IgD-negative memory B cell (primary cell): Measurements from ENCODE around the gene RALGAPB. TPM values are rescaled to one million over a fixed set of nuclear protein-coding genes. Genes with fewer than 3 reads are reported as not detected.

Source experiments
- H3K27ac Mint-ChIP-seq, 3 donors: one replicate each; pipeline ENCODE4 v1.8.0; 2020 to 2022; ENCODE audit warnings: mild to moderate bottlenecking in 3 of 3, mixed read lengths in 3 of 3, moderate library complexity in 1 of 3
- H3K27me3 Mint-ChIP-seq: one replicate; pipeline ENCODE4 v1.8.0; 2021; ENCODE audit warnings: mixed read lengths
- H3K36me3 Mint-ChIP-seq: one replicate; pipeline ENCODE4 v1.8.0; 2020; ENCODE audit warnings: mild to moderate bottlenecking, mixed read lengths
- H3K4me1 Mint-ChIP-seq, 3 donors: one replicate each; pipeline ENCODE4 v1.8.0; 2020 to 2022; ENCODE audit warnings: mixed read lengths in 3 of 3, mild to moderate bottlenecking in 1 of 3
- H3K4me3 Mint-ChIP-seq, 4 donors: one replicate each; pipeline ENCODE4 v1.8.0; 2020 to 2022; ENCODE audit warnings: mild to moderate bottlenecking in 4 of 4, mixed read lengths in 4 of 4, moderate library complexity in 3 of 4
- H3K9me3 Mint-ChIP-seq, 3 donors: one replicate each; pipeline ENCODE4 v1.8.0; 2020 to 2021; ENCODE audit warnings: mixed read lengths in 3 of 3, mild to moderate bottlenecking in 1 of 3
- polyA plus RNA-seq: library from polyadenylated mRNA; unstranded; fragments of 300-500 nt; fragmentation: Illumina TruSeq; gene quantifications from one replicate; pipeline ENCODE4 v1.2.3, GENCODE V29; 2021

Gene RALGAPB
- polyA plus RNA-seq, 1 donor from 2014 or later, result 13.0 TPM

DNA sequence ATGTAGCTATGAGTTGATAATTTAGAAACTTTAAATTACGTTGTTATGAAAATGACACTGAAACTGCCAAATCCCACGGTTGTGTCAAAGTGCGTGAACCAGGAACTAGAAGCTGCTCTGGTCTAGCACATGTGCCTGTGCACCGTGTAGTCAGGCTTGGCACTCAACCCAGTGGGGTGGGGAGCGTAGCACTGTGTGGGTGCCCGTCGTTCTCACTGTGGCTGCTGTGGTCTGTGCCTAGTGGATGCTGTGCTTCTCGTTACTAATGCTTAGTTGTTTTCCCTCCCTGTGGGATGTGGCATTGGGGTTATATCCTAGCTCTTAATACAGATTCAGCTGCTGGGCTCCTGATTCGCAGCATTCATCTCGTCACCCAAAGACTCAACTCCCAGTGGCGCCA, 62.1 kb downstream of the RALGAPB start:
- peaks cover 2% of the 10 kb centered on the region for H3K36me3 Mint-ChIP-seq
- no peak overlapping the region for H3K27ac Mint-ChIP-seq

DNA sequence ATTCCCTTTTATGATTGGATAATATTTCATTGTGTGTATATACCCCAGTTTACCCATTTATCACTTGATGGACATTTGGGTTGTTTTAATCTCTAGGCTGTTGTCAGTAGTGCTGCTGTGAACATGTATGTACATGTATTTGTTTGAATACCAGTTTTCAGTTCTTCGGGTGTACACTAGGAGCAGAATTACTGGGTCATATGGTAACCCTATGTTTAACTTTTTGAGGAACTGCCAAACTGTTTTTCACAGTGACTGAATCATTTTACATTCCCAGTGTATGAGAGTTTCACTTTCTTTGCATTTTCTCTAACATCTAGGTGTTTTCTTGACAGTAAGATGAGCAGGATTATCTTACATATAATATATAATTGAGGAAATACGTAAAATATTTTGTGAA, 63.7 kb downstream of the RALGAPB start:
- Mint-ChIP-seq H3K27ac (no peak overlapping the region), H3K9me3 (no peaks in the 10 kb centered on the region), H3K4me1 (peaks cover 0 to 2% (median 0%) of the 10 kb centered on the region in 3 donors), H3K4me3 (no peak overlapping the region), H3K36me3 (peaks cover 5% of the 10 kb centered on the region), H3K27me3 (no peaks in the 10 kb centered on the region)

More for the DNA sequence above, 62.1 kb downstream of the RALGAPB start:
- H3K9me3 Mint-ChIP-seq, result no peaks in the 10 kb centered on the region
- H3K27me3 Mint-ChIP-seq, result no peaks in the 10 kb centered on the region
- H3K4me3 Mint-ChIP-seq, result no peak overlapping the region
- peaks cover 0 to 2% (median 0%) of the 10 kb centered on the region in 3 donors for H3K4me1 Mint-ChIP-seq

DNA sequence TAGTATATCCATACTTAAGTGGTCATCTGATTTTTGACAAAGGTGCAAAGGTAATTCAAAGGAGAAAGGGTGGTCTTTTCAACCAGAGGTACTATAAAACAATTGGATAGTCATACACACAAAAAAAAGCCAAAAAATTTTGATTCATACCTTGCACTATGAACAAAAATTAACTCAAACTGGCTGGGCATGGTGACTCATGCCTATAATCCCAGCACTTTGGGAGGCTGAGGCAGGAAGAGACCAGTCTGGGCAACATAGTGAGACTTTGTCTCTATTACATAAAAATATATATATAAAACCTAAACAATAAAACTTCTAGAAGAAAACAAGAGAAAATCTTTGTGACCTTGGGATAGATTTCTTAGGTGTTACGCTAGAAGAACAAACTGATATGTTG, 64.5 kb downstream of the RALGAPB start:
- Mint-ChIP-seq H3K9me3 (no peaks in the 10 kb centered on the region), H3K4me3 (no peak overlapping the region), H3K4me1 (peaks cover 0 to 3% (median 2%) of the 10 kb centered on the region in 3 donors), H3K27me3 (no peaks in the 10 kb centered on the region), H3K27ac (no peak overlapping the region), H3K36me3 (peaks cover 6% of the 10 kb centered on the region)

DNA sequence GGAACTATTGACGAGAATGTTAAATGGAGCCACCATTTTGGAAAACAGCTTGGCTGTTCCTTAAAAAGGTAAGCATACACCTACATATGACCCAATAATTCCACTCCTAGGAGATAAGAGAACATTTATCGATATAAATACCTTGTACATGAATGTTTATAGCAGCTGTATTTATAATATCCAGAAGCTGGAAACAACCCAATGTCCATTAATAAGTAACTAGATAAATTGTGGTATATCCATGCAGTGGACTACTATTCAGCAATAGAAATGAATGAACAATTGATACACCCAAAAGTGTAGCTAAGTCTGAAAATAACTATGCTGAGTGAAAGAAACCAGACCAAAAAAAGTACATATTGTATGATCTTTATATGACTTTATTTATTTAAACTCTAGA, 66.1 kb downstream of the RALGAPB start:
- Mint-ChIP-seq H3K4me1 (peaks cover 4 to 8% (median 7%) of the 10 kb centered on the region in 3 donors), H3K27me3 (no peaks in the 10 kb centered on the region), H3K9me3 (no peaks in the 10 kb centered on the region), H3K27ac (no peak overlapping the region), H3K4me3 (no peak overlapping the region), H3K36me3 (peaks cover 6% of the 10 kb centered on the region)

DNA sequence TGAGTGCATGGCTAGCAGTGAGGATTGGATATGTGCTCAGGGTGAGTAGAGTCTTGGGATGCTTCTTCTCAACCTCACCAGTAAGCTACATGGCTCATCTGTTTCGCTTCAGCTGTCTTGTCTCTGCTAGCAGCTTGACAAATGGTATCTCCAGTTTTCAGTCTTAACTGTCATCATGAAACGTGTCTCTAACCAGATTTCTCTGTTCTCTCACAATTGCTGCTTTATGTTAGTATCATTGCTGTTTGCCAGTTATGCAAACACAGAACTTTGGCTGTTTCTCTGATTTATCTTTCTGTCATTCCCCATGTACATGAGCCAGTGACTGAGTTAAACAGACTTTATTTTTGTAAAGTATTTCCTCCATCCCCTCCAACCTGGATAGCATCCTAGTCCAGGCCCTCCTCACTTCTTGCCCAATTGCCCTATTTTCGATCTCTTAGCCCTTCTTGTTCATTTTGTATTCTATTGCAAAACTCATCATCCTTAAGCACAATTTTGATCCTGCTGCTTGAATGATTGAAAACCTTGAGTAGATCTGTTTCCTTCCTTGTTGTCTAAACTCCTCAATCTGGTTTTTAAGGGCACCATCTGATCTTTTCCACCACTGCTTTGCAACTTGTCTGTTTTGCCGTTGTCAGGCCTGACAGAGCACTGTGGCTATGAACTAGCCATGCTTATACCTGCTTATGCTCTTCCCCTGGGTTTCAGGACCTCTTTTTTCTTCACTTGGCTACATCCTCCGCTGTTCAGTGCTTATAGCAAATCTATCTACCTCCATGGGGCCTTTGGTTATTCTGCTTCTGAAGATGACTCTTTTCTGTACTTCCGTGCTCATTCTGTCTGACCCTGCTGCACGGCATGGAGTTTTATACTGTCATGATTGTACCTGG, 70.6 kb downstream of the RALGAPB start:
- no peak overlapping the region for H3K4me3 Mint-ChIP-seq
- peak overlapping the region in 1 of 3 donors; percentile 24 for H3K27ac Mint-ChIP-seq
- H3K4me1 Mint-ChIP-seq, result peaks cover 4 to 7% (median 6%) of the 10 kb centered on the region in 3 donors
- no peaks in the 10 kb centered on the region for H3K27me3 Mint-ChIP-seq
- H3K36me3 Mint-ChIP-seq, result peaks cover 10% of the 10 kb centered on the region
- H3K9me3 Mint-ChIP-seq, result no peaks in the 10 kb centered on the region

DNA sequence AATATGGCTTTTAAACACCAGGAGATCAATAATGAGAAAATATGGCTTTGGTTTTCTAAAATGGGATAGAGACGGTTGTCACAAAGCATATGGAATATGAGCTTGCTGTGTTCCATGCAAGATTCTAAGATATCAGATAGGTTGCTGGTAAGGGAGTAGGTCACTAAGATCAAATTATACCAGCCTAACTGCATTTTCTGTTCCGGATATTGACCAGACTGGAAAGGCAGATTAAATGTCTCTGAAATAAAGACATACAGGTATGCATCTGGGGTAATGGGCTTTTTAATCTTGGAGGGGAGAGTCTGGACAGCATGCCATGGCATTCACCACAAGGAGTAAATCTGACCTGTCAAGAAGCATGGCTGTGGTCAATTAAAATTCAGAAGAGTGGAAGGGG, 73.1 kb downstream of the RALGAPB start:
- Mint-ChIP-seq H3K36me3 (peaks cover 10% of the 10 kb centered on the region), H3K9me3 (no peaks in the 10 kb centered on the region), H3K4me3 (no peak overlapping the region), H3K27ac (no peak overlapping the region), H3K4me1 (peaks cover 4 to 7% (median 6%) of the 10 kb centered on the region in 3 donors), H3K27me3 (no peaks in the 10 kb centered on the region)

DNA sequence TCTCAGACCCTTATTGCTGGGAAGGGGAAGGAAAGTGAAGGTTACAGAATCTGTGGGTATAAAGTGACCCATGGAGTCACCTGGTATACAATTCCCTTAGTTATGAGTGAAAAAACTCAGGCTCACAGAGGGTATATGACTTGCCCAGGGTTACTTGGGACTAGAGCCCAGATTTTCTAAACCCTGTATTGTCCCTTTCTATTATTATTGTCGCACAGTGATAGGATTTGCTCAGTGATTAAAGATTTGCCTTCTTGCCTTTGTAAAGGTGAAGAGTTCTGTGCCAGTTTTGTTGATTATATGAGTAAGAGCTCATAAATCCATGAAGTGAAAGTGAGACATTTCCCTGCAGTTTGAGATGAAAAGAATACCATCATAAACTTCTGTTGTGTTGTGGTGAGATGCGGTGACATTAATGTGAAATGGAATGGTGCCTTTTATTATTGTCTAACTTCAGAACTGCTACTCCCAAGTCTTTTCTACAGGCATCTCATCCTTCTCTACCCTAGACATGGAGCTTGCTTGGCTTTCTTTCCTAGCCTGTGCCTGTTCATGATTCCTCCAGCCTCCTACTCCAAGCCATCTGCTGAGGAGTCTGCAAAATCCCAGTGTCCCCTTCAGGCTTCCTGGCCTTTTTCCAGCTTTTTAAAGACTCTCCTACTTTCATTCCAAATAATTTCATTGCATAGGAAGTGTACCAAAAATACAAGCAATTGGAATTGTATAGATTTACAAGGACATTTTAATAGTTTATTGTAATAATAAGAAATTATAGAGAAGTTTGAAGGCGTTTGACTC, 74.8 kb downstream of the RALGAPB start:
- Mint-ChIP-seq H3K27me3 (no peaks in the 10 kb centered on the region), H3K4me1 (peaks cover 2 to 7% (median 5%) of the 10 kb centered on the region in 3 donors), H3K9me3 (no peaks in the 10 kb centered on the region), H3K27ac (no peak overlapping the region), H3K36me3 (peaks cover 9% of the 10 kb centered on the region), H3K4me3 (no peak overlapping the region)

DNA sequence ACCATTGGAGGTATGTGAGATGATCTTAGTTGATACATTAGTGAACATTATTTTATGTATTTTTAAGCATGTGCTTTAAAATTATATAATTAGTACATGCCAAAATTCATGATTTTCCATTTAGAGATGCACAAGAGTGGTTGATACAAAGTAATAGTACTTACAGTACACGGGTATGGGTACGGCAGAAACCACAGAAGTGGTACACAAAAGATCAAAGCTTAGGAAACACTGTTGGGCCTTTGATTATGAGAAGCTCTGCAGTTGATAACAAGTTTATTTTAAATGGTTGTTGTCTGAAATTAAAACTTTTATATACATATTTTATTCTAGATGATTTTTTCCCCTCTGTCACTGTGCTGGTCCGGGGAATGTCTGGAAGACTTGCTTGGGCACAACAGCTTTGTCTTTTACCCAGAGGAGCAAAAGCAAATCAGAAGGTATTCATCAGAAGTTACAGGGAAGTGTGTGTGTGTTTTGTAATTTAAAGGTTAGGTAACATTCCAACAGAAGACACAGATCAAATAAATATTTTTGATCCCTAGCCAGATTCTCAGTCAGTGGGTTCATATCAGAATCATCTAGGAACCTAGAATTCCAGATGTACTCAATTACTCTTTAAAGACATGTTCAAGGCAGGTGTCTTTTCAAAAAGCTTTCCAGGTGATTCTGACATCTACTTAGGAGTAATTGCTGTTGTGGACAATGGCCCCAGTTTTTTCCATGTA, 75.9 kb downstream of the RALGAPB start:
- H3K27ac Mint-ChIP-seq, result no peak overlapping the region
- H3K36me3 Mint-ChIP-seq, result peaks cover 9% of the 10 kb centered on the region
- H3K27me3 Mint-ChIP-seq, result no peaks in the 10 kb centered on the region
- H3K4me3 Mint-ChIP-seq, result no peak overlapping the region
- no peaks in the 10 kb centered on the region for H3K9me3 Mint-ChIP-seq
- peaks cover 1 to 2% (median 2%) of the 10 kb centered on the region in 3 donors for H3K4me1 Mint-ChIP-seq

DNA sequence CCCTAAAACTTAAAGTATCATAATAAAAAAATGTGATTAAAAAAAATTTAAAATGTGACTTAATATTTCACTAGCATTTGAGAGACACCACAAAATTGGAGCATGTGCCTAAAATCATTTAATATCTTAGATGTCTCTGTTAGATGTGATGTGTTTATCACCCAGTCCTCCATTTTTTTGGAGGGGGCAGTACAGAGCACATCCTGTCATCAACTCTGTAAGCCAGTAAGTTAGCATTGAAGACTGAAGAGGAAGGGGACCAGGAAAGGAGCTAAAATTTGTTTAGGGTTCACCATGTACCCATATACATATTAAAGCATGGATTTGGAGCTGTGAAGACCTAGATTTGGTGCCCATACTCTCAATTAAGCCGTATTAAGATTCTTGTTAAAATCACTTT, 77.6 kb downstream of the RALGAPB start:
- no peak overlapping the region for H3K4me3 Mint-ChIP-seq
- H3K4me1 Mint-ChIP-seq, result no peaks in the 10 kb centered on the region
- no peaks in the 10 kb centered on the region for H3K9me3 Mint-ChIP-seq
- H3K27me3 Mint-ChIP-seq, result no peaks in the 10 kb centered on the region
- H3K36me3 Mint-ChIP-seq, result peaks cover 11% of the 10 kb centered on the region
- no peak overlapping the region for H3K27ac Mint-ChIP-seq

DNA sequence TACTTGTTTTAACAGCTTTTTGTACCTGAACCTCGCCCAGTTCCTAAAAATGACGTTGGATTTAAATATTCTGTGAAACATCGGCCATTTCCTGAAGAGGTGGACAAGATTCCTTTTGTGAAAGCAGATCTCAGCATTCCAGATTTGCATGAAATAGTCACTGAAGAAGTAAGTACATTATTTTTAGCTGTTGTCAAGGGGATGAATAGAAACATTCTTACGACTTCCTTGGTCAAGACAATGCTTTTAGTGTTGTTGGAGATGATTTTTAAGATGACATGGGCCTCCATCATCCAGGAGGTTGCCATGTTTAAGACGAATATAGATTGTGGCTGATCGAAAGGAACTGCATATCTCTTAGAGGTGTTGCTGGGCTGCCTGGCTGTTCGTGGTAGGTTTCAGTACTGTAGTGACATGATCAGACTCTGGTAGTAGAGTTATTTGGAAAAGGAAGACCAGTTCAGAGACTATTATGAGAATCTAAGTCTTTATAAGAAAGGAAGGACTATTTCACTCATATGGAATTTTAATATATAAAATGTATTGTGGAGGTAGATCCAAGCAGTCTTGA, 78.5 kb downstream of the RALGAPB start:
- H3K4me3 Mint-ChIP-seq, result no peak overlapping the region
- no peaks in the 10 kb centered on the region for H3K27me3 Mint-ChIP-seq
- no peaks in the 10 kb centered on the region for H3K4me1 Mint-ChIP-seq
- H3K27ac Mint-ChIP-seq, result no peak overlapping the region
- H3K9me3 Mint-ChIP-seq, result no peaks in the 10 kb centered on the region
- H3K36me3 Mint-ChIP-seq, result peaks cover 8% of the 10 kb centered on the region

DNA sequence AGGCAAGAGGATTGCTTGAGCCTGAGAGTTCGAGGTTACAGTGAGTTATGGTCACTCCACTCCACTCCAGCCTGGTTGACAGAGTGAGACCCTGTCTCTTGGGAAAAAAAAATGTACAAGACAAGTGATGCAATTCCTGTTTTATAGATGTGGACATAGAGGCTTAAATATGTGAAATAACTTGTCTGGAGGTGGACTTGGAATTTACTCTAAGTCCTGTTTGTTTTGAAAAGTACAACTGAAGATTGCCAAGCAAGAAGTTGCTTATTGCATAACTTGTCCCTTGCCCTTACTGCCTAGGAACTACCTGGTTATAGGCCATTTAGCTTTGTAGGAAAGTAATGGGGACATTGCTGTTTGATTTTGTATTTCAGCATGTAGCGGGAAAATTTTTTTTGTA, 82.3 kb downstream of the RALGAPB start:
- no peaks in the 10 kb centered on the region for H3K9me3 Mint-ChIP-seq
- H3K27me3 Mint-ChIP-seq, result no peaks in the 10 kb centered on the region
- H3K4me3 Mint-ChIP-seq, result no peak overlapping the region
- H3K27ac Mint-ChIP-seq, result peak overlapping the region in 1 of 3 donors; percentile 25
- peaks cover 5% of the 10 kb centered on the region for H3K36me3 Mint-ChIP-seq
- no peaks in the 10 kb centered on the region for H3K4me1 Mint-ChIP-seq

DNA sequence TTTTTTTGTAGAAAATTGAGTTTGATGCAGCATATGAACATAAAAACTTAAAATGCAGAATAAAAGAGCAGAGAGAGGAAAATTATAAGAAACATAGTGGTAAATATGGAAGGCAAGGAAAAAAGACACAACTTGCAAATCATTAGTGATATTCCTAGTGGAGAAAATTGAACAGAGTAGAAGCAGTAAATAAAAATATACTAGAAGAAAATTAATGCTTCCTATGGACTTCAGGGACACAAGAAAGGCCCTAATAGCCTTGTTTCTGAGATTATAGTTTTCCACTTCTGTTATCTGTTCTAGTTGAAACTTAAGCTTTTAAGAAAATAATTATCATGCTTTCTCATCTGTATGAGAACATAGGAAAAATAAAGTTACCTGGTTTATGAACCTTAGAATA, 82.8 kb downstream of the RALGAPB start:
- H3K4me3 Mint-ChIP-seq, result no peak overlapping the region
- H3K27me3 Mint-ChIP-seq, result no peaks in the 10 kb centered on the region
- H3K36me3 Mint-ChIP-seq, result peaks cover 5% of the 10 kb centered on the region
- no peaks in the 10 kb centered on the region for H3K4me1 Mint-ChIP-seq
- H3K9me3 Mint-ChIP-seq, result no peaks in the 10 kb centered on the region
- H3K27ac Mint-ChIP-seq, result peak overlapping the region in 1 of 3 donors; percentile 25

DNA sequence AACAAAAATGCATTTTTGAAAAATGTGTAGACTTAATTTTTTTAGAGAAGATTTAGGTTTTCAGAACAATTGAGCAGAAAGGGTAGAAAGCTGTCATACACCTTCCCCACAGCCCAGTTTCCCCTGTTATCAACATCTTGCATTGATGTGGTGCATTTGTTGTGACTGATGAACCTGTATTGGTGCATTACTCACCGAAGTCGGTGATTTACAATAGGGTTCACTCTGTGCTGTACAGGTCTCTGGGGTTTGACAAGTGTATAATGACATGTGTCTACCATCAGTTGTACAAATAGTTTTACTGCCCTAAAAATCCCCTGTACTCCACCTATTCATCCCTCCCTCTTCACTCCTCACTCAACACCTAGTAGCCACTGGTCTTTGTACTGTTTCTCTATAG, 84.5 kb downstream of the RALGAPB start:
- H3K9me3 Mint-ChIP-seq, result no peaks in the 10 kb centered on the region
- H3K4me3 Mint-ChIP-seq, result no peak overlapping the region
- peaks cover 5% of the 10 kb centered on the region for H3K36me3 Mint-ChIP-seq
- no peaks in the 10 kb centered on the region for H3K4me1 Mint-ChIP-seq
- H3K27me3 Mint-ChIP-seq, result no peaks in the 10 kb centered on the region
- no peak overlapping the region for H3K27ac Mint-ChIP-seq

DNA sequence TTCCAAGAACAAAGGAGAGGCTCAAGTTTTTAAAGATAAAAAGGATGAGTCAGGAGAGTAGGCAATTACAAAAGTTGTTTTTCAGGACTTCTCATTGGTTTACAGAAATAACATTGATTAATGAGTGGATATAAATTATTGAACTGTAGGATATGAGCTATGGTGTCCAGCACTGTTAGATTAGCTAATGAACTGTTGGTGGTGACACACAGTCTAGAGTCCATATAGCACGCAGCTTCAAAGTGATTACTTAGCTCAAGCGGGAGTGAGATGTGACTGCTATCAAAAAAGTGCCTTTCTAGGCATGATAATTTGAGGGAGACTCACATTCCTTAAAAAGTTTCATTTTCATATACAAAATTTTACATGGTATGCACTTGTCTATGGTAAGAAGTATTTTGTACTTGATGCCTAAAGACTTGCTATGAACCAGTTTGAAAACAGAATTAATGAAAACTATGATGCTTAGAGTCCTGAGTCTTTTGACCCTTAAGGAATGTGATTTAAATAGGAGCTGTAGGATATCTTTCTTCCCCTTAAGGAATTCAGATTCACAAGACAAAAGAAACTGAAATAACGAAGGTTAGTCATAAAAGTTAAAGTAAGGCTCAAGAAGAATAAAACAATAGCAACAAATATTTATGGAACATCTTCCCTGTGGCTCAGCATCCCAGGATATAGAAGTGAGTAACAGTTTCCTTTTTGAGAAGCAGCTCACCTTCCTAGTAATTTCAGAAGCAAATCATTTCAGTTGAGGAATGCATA, 86.1 kb downstream of the RALGAPB start:
- peak overlapping the region in 1 of 4 donors; percentile 19 for H3K4me3 Mint-ChIP-seq
- H3K9me3 Mint-ChIP-seq, result no peaks in the 10 kb centered on the region
- no peaks in the 10 kb centered on the region for H3K27me3 Mint-ChIP-seq
- no peak overlapping the region for H3K27ac Mint-ChIP-seq
- no peaks in the 10 kb centered on the region for H3K4me1 Mint-ChIP-seq
- H3K36me3 Mint-ChIP-seq, result peaks cover 3% of the 10 kb centered on the region
